HG02642 (cell line): ENCODE measurements around the gene LYST.
A peak's percentile ranks its signal among the peaks of the same experiment; 100 is the strongest.
"Not testable (repeated sequence)": the region's sequence is repeated elsewhere in the genome, so short reads cannot be mapped to it uniquely, and the experiment has no call there.

Experiments
- ATAC-seq: cut with Tn5 transposase; IDR thresholded peaks from one replicate; pipeline ENCODE4 v1.9.1; 2021; ENCODE audit warnings: mild to moderate bottlenecking; ENCODE audit not compliant: unreplicated experiment, poor library complexity

Gene LYST

GRCh38 chr1:235866205-235866912 is at the start of gene LYST:
TSS of gene LYST (minus strand) at chr1:235866906. CDS start at chr1:235830417, 36,489 bp downstream.
- ATAC-seq, result peak; percentile 54

- ATAC-seq, result not testable (repeated sequence)
These were observed 48.8 kb upstream of the LYST start for GRCh38 chr1:235915489-235915888.

DNA sequence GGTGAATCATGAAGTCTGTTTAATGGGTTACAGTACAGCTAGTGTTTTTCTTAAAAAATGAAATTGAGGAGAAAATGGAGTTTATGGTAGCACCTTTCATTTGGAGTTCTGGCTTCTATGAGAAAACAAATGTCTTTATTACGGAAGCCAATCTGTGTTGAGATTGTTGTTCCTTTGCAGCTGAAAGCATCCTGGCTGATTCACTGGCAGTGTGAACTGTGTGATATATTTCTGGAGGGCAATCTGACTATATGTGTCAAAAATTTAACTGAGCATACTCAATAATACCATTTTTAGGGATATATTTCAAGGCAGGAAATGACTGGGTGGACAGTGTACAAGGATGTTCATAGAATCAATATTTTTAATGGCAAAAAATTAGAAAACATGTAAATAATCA is 46.6 kb upstream of the LYST start:
- ATAC-seq, result no peak

GRCh38 chr1:235911876-235912275 is 45.2 kb upstream of the LYST start:
- ATAC-seq, result no peak

GRCh38 chr1:235911300-235911662 is 44.6 kb upstream of the LYST start:
- no peak for ATAC-seq

GRCh38 chr1:235910357-235911299 is 43.9 kb upstream of the LYST start:
- ATAC-seq, result no peak

GRCh38 chr1:235908742-235909520 is 42.2 kb upstream of the LYST start:
- ATAC-seq, result no peak

DNA sequence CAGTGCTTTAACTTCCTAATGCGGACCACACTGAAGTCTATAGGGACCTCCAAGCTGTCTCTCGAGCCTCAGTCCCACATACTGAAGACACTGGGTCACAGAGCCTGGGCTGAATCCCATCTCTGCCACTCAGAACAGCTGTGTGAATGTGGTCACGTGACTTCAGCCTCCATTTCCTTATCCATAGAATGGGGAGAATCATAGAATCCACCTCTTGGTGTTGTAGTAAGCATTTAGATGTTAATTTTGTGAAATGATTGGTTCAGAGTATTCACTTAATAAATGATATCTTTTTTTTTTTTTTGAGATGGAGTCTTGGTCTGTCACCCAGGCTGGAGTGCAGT is 41.2 kb upstream of the LYST start:
- ATAC-seq, result no peak

- no peak for ATAC-seq
These were observed 40.6 kb upstream of the LYST start for GRCh38 chr1:235907187-235907896.

DNA sequence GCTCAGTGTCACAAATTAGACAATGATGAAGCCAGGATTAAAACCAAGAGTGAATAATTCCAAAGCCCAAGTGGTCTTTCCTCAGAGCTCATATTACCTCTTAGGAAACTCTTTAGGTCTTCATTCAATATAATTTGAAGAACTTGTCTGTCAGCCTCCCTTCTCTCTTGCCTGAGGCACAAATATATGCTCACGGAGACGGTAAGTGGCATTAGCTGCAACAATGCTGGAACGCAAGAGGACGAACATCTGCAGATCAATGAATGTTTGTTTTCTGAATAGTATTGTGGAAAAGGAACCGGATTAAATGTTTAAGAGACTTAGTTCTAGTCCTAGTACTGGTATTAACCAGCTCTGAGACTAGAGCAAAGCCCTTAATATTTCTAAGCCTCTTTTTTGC is 39.7 kb upstream of the LYST start:
- ATAC-seq, result no peak

GRCh38 chr1:235903809-235904208 is 37.1 kb upstream of the LYST start:
- ATAC-seq, result not testable (repeated sequence)

DNA sequence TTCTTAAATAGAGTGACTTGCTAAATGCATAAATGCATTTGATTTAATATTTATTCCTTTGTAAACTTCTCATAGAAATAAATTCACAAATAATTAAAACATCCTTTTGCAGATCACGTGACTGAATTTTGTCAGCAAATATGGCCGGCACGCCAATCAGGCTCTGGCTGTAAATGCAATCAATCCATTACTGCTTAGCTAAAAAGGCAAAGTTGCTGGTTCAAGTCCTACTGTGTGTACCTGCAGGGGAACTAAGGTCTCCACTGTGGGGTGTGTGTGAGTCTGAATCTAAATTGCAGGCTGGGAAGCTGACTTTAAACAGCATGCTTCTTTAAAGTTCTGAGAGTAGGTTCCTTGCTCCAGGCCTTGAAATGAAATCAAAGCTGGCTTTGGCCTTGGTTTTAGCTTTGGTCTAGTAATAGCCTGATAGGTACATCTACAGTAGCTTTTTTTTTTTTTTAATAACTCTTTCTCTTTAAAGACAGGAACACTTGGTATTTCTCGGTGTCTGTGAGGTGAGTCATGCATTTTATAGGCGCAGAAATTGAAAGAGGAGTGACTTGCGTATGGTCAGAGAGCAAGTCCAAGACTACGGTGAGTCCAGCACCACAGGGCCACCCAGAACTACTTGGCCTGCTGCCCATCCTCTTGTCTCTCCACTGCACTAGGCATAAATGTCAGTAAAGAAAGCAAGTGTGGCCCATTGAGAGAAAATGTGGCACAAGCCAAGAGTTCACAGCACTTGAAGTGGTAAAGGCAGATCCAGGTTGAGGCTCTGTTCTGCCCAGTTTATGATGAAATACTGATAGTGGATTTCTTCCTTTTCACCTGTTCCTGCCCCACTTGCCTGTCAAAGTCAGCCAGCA is 36.2 kb upstream of the LYST start:
- no peak for ATAC-seq

DNA sequence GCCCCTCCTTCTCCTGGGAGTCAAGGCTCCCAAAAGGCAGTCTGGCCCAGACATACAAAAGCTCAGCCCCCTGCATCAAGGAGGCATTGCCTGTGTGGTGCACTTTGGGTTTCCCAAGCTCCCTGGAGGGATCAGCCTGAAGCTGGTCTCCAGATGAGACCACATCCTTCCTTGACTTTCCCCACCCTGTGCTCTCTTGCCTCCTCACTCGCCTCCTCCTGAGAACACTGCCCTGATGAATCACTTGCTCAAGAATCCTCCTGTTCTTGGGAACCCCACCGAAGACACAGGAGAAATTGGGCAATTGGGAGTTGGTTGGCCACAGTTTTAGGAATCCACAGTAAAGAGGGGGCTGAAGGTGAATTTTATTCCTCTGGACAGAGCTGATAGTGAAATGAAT is 34.8 kb upstream of the LYST start:
- no peak for ATAC-seq

DNA sequence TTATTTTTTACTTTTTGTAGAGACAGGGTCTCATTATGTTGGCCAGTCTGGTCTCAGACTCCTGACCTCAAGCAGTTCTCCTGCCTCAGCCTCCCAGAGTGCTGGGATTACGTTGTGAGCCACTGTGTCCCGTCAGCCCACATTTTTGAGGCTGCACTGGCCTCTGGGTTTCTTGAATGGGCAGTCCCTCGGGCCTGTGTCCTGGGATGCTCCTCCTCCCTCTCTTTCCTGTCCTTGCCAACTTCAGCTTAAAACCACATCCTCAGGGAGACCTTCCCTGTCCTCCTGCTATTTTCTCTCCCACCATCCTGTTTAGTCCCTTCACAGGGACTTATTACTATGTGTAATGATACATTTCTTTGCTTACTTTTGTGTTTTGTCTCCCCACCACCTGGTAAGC is 31.4 kb upstream of the LYST start:
- no peak for ATAC-seq

DNA sequence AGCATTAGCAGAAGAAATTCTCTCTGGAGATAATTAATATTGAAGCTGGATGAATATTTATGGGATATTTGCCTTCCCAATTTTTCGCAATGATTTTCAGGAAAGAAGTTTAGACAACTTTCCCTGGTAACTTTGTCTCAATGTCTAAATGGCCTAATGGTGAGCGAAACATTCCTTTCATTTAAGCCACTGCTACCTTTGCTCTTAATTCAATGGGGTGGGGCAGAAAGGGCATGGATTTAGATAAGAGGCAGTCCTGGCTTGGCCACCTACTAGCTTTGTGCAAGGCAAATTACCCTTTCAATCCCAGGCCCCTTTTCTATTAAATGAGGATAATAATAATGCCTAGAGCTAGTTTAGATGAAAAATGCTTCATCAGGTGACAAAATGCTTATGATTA is 27.1 kb upstream of the LYST start:
- no peak for ATAC-seq

- no peak for ATAC-seq
These were observed 26.2 kb upstream of the LYST start for GRCh38 chr1:235892734-235893413.

DNA sequence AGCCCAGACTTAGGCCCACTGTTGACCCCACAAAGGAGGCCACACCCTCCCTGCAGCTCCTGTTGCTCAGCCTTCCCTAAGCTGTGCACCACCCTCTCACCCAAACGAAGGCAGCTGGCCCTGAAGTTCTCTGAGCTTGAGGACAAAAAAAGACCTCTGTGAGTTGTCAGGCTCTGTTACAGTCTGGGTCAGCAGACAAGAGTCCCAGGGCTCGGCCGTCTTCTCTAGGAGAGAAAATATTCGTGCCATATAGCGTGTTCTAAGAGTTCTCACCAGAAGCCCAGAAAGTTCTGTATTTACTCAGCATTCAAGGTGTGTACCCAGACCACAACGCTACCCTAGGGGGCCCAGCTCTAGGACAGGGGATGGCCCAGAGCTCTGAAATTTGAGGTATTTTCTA is 25.5 kb upstream of the LYST start:
- ATAC-seq, result peak; percentile 62

DNA sequence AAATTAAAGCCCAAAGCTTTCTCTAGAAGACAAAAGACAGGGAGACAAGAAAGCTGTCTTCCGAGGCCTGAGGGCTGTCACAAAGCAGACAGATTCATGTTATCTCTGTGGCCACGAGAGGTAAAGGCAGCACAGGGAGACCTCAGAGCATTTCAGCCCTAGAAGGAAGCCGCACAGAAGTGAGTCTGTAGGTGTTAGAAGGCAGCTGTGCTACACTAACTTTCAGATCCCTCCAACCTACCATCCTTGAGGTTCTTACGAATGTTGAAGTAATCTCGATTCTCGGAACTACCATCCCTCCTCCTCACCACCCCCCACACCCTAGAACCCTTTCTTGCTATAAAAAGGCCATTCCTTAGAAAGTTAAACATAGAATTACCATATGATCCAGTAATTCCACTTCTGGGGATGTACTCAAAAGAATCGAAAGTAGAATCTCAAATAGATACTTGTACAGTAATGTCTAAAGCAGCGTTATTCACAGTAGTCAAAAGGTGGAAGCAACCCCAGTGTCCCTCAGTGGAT is 21.5 kb upstream of the LYST start:
- peak; percentile 72 for ATAC-seq

DNA sequence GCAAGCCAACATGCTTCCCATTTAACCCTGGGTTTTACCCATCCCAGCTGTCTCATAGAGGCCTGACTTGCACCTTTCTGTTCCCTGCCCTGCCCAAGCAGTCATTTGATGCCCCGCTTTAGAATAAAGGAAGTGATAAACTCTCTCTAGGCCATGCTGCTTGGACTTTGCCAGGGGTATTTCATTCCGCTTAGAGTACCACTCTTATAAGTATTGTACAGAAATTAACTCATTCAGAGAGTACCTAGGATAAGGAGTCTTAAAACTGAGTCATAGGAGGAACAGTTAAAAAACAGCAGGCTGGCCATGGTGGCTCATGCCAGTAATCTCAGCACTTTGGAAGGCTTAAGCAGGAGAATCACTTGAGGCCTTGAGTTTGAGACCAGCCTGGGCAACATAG is 21.0 kb upstream of the LYST start:
- peak; percentile 1 for ATAC-seq
